NCI-H524 (cell line): ENCODE data around the gene KCNS3.
"Not testable (repeated sequence)": the region's sequence is repeated elsewhere in the genome, so short reads cannot be mapped to it uniquely, and the experiment has no call there.

Experiments used
- DNase-seq, 2 experiments: peaks; one replicate each; lab custom pipeline; 2025; lab: John Stamatoyannopoulos, UW

Gene KCNS3

GRCh38 chr2:17943444-17943843 lies 65.0 kb downstream of the KCNS3 start:
- DNase-seq: no peak

GRCh38 chr2:17947113-17947512 lies 68.6 kb downstream of the KCNS3 start:
- DNase-seq: no peak

- DNase-seq: no peak
Measured at GRCh38 chr2:17950006-17950405, 71.5 kb downstream of the KCNS3 start.

- no peak for DNase-seq
Measured at GRCh38 chr2:17951563-17951962, 73.1 kb downstream of the KCNS3 start.

GRCh38 chr2:17958466-17959092 lies 80.1 kb downstream of the KCNS3 start:
- DNase-seq: no peak

- no peak for DNase-seq
Measured at GRCh38 chr2:17959356-17959755, 80.9 kb downstream of the KCNS3 start.

- DNase-seq: no peak
Measured at GRCh38 chr2:17959833-17960232, 81.4 kb downstream of the KCNS3 start.

GRCh38 chr2:17960925-17961324 lies 82.5 kb downstream of the KCNS3 start:
- no peak for DNase-seq

- no peak for DNase-seq
Measured at GRCh38 chr2:17961789-17962188, 83.3 kb downstream of the KCNS3 start.

- no peak for DNase-seq
Measured at GRCh38 chr2:17962876-17963275, 84.4 kb downstream of the KCNS3 start.

GRCh38 chr2:17963571-17963970 lies 85.1 kb downstream of the KCNS3 start:
- DNase-seq: not testable (repeated sequence)

GRCh38 chr2:17965196-17965595 lies 86.7 kb downstream of the KCNS3 start:
- no peak for DNase-seq

- DNase-seq: no peak
Measured at GRCh38 chr2:17966798-17967197, 88.3 kb downstream of the KCNS3 start.

- DNase-seq: no peak
Measured at GRCh38 chr2:17969661-17970060, 91.2 kb downstream of the KCNS3 start.

- DNase-seq: no peak
Measured at GRCh38 chr2:17971531-17972125, 93.2 kb downstream of the KCNS3 start.

GRCh38 chr2:17972991-17973390 lies 94.5 kb downstream of the KCNS3 start:
- DNase-seq: no peak

- no peak for DNase-seq
Measured at GRCh38 chr2:17975401-17975800, 96.9 kb downstream of the KCNS3 start.

- DNase-seq: no peak
Measured at GRCh38 chr2:17976871-17977746, 98.6 kb downstream of the KCNS3 start.

GRCh38 chr2:17979707-17980106 lies 101.2 kb downstream of the KCNS3 start:
- no peak for DNase-seq

- no peak for DNase-seq
Measured at GRCh38 chr2:17981936-17982335, 103.5 kb downstream of the KCNS3 start.
